A549 (cell line): ENCODE data around the gene TARP.

Source experiments
- ATAC-seq, 2 experiments: fragments of 200-7000 bp in 1 of 2; fragments of >200 bp in 1 of 2; cut with Nextera tagmentation in 1 of 2; cut with Tn5 transposase in 1 of 2; 3 replicates each; pipeline versions ENCODE4 v1.8.0 to v1.9.1; 2018 to 2020; ENCODE audit warnings: mild to moderate bottlenecking in 1 of 2, moderate library complexity in 1 of 2
- CTCF ChIA-PET: fragments of 300-600 bp; sonication (Branson Sonifier 250); formaldehyde crosslinking; extraction: SDS; loops from one replicate; lab custom pipeline; 2021; ENCODE audit warnings: antibody characterized with exemption, inconsistent platforms; lab: Yijun Ruan, JAX
- POLR2A ChIA-PET: fragments of 350-600 bp; formaldehyde crosslinking; extraction: SDS; loops from one replicate; lab custom pipeline; 2021; ENCODE audit warnings: antibody characterized with exemption, inconsistent platforms; lab: Yijun Ruan, JAX
- DNase-seq, 2 experiments: peaks; one replicate each; pipeline versions ENCODE4 v3.0.0 to v3.0.0-alpha.2; 2011 to 2016; ENCODE audit warnings: low read depth in 1 of 2, low spot score in 1 of 2
- FAIRE-seq: peaks from 2 replicates; lab custom pipeline; 2011; peaks lifted over from hg19 to GRCh38; lab: Jason Lieb, UNC
- H3K27ac ChIP-seq, 2 experiments: fragments of >200 bp; sonication (Bioruptor Twin); formaldehyde crosslinking; 3 replicates each; pipeline ENCODE4 v1.5.1; 2016 to 2017
- H3K4me1 ChIP-seq: fragments of >200 bp; sonication (Bioruptor Twin); formaldehyde crosslinking; 3 replicates; pipeline ENCODE4 v1.6.1; 2016
- H3K4me2 ChIP-seq: fragments of >200 bp; sonication (Bioruptor Twin); formaldehyde crosslinking; 3 replicates; pipeline ENCODE4 v1.6.1; 2016
- H3K4me3 ChIP-seq: fragments of >200 bp; sonication (Bioruptor Twin); formaldehyde crosslinking; 3 replicates; pipeline ENCODE4 v1.5.1; 2016
- H3K9me3 ChIP-seq: fragments of >200 bp; sonication (Bioruptor Twin); formaldehyde crosslinking; 3 replicates; pipeline ENCODE4 v1.6.1; 2016
- ATOH8 ChIP-seq: fragments of 250-450 bp; sonication (Bioruptor Pico); IDR thresholded peaks from 2 replicates; pipeline ENCODE4 v1.5.0; 2020; ENCODE audit warnings: low read depth, mild to moderate bottlenecking, moderate library complexity
- CBX2 ChIP-seq: fragments of 200-600 bp; sonication (generic); IDR thresholded peaks from 2 replicates; pipeline ENCODE4 v1.6.1; 2016; ENCODE audit warnings: low read depth, mild to moderate bottlenecking, borderline replicate concordance
- CEBPB ChIP-seq, 2 experiments: fragments of >200 bp in 1 of 2; sonication (Bioruptor Twin) in 1 of 2; formaldehyde crosslinking in 1 of 2; IDR thresholded peaks; 2 replicates each; pipeline ENCODE4 v1.6.1; 2012 to 2016
- CTCF ChIP-seq: fragments of >200 bp; sonication (Bioruptor Twin); formaldehyde crosslinking; IDR thresholded peaks from 3 replicates; pipeline ENCODE4 v1.5.1; 2016
- EHF ChIP-seq: fragments of 250-450 bp; sonication (Bioruptor Pico); IDR thresholded peaks from 2 replicates; pipeline ENCODE4 v1.5.0; 2020; ENCODE audit warnings: mild to moderate bottlenecking
- ELK1 ChIP-seq: fragments of 150-350 bp; IDR thresholded peaks from 2 replicates; pipeline ENCODE4 v1.6.1; 2014; ENCODE audit warnings: low read depth, mild to moderate bottlenecking, low read length
- EP300 ChIP-seq, 2 experiments: fragments of >200 bp; sonication (Bioruptor Twin); formaldehyde crosslinking; IDR thresholded peaks; 2 replicates in 1 of 2; 3 replicates in 1 of 2; pipeline ENCODE4 v1.6.1; 2016 to 2017
- FOSL2 ChIP-seq, 2 experiments: fragments of 450-650 bp in 1 of 2; fragments of >200 bp in 1 of 2; sonication (Bioruptor Twin) in 1 of 2; formaldehyde crosslinking; IDR thresholded peaks; 2 replicates each; pipeline versions ENCODE4 v1.5.0 to v1.6.1; 2016 to 2020; ENCODE audit warnings: mild to moderate bottlenecking in 1 of 2, moderate library complexity in 1 of 2
- HDAC2 ChIP-seq: fragments of 200-600 bp; sonication (generic); IDR thresholded peaks from 2 replicates; pipeline ENCODE4 v1.6.1; 2016
- HEYL ChIP-seq: fragments of 250-450 bp; sonication (Bioruptor Pico); IDR thresholded peaks from 2 replicates; pipeline ENCODE4 v1.8.0; 2021; ENCODE audit warnings: mild to moderate bottlenecking, moderate library complexity
- HOXA7 ChIP-seq: fragments of 250-450 bp; sonication (Bioruptor Pico); IDR thresholded peaks from 2 replicates; pipeline ENCODE4 v1.5.0; 2020; ENCODE audit warnings: mild to moderate bottlenecking, moderate library complexity
- HOXB13 ChIP-seq: fragments of 250-450 bp; sonication (Bioruptor Pico); IDR thresholded peaks from 2 replicates; pipeline ENCODE4 v1.5.0; 2020; ENCODE audit warnings: low read depth, mild to moderate bottlenecking, moderate library complexity
- KDM5A ChIP-seq: fragments of 200-600 bp; sonication (generic); IDR thresholded peaks from 2 replicates; pipeline ENCODE4 v1.6.1; 2016; ENCODE audit warnings: antibody characterized with exemption, mild to moderate bottlenecking
- MAFK ChIP-seq: fragments of 450-650 bp; IDR thresholded peaks from 2 replicates; pipeline ENCODE4 v1.6.1; 2014; ENCODE audit not compliant: partially characterized antibody
- NR3C1 ChIP-seq: fragments of >200 bp; sonication (Bioruptor Twin); formaldehyde crosslinking; IDR thresholded peaks from 3 replicates; pipeline ENCODE4 v1.6.1; 2017
- PHF8 ChIP-seq: fragments of 200-600 bp; sonication (generic); IDR thresholded peaks from 2 replicates; pipeline ENCODE4 v1.6.1; 2016; ENCODE audit warnings: low read depth, mild to moderate bottlenecking, antibody characterized with exemption, moderate library complexity, borderline replicate concordance
- POLR2AphosphoS2 ChIP-seq: conservative IDR thresholded peaks from 2 replicates; pipeline ENCODE4 v1.6.1; 2012; ENCODE audit warnings: low read length, improper control_type of control experiment, inconsistent platforms
- RARB ChIP-seq: fragments of 250-450 bp; sonication (Bioruptor Pico); IDR thresholded peaks from 2 replicates; pipeline ENCODE4 v1.8.0; 2021; ENCODE audit warnings: mild to moderate bottlenecking, moderate library complexity
- RNF2 ChIP-seq: fragments of 200-600 bp; sonication (generic); IDR thresholded peaks from 2 replicates; pipeline ENCODE4 v1.6.1; 2016; ENCODE audit warnings: low read depth, mild to moderate bottlenecking, antibody characterized with exemption, moderate library complexity, borderline replicate concordance
- SREBF2 ChIP-seq: fragments of 450-650 bp; IDR thresholded peaks from 2 replicates; pipeline ENCODE4 v1.6.1; 2014; ENCODE audit warnings: mild to moderate bottlenecking, moderate library complexity
- TP53 ChIP-seq: fragments of 250-450 bp; sonication (Bioruptor Pico); IDR thresholded peaks from 2 replicates; pipeline ENCODE4 v1.5.0; 2021; ENCODE audit warnings: mild to moderate bottlenecking, moderate library complexity
- ZSCAN20 ChIP-seq: fragments of 250-450 bp; sonication (Bioruptor Pico); IDR thresholded peaks from 2 replicates; pipeline ENCODE4 v1.8.0; 2022; ENCODE audit warnings: mild to moderate bottlenecking, moderate library complexity
- WGBS: methylation state at CpG from one replicate; pipeline ENCODE4 v1.1.6; 2017; ENCODE audit errors: missing lambda C conversion rate; 5-methylcytosine and 5-hydroxymethylcytosine counted together
- TF ChIP-seq, protein P1 (sequence below): fragments of >200 bp; sonication (Bioruptor Twin); formaldehyde crosslinking; IDR thresholded peaks from 2 replicates; pipeline ENCODE4 v1.6.1; 2016

Gene TARP

GRCh38 chr7:38273286-38273995 lies at the start of gene TARP:
TARP (minus strand) TSS chr7:38273636.
- TF ChIP-seq TP53 (CRISPR knock-in tag): no peak
- no peak for TF ChIP-seq CTCF
- TF ChIP-seq, protein P1, sequence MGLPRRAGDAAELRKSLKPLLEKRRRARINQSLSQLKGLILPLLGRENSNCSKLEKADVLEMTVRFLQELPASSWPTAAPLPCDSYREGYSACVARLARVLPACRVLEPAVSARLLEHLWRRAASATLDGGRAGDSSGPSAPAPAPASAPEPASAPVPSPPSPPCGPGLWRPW: no peak
- no peak for TF ChIP-seq RNF2
- no peak for TF ChIP-seq NR3C1
- TF ChIP-seq CEBPB (IDR thresholded peaks at IDR 0.05): no peak
- TF ChIP-seq ELK1: no peak
- no peak for TF ChIP-seq HOXA7 (CRISPR knock-in tag)
- TF ChIP-seq HEYL (CRISPR knock-in tag): no peak
- TF ChIP-seq EHF (CRISPR knock-in tag): no peak
- no peak for TF ChIP-seq PHF8
- no peak for TF ChIP-seq KDM5A
- no peak for TF ChIP-seq CBX2
- no peak for TF ChIP-seq EP300 (IDR thresholded peaks at IDR 0.05)
- no peak for FAIRE-seq
- H3K4me3 ChIP-seq: no peak within 1 kb of the TSS
- CTCF ChIA-PET: interaction anchor here (1.4 kb wide), 1 partner anchor 35 kb away, joined by 3 read pairs; no protein-coding TSS in a partner anchor
- H3K4me1 ChIP-seq: no peaks in the 10 kb centered on the region
- no peak within 1 kb of the TSS for H3K27ac ChIP-seq
- no peak within 1 kb of the TSS for H3K4me2 ChIP-seq
- H3K9me3 ChIP-seq: no peaks in the 10 kb centered on the region
- no peak for DNase-seq
- 53% methylated on average over 2 of the region's 2 CpGs for WGBS
- no peak for ATAC-seq
- POLR2A ChIA-PET: no interaction called here

DNA sequence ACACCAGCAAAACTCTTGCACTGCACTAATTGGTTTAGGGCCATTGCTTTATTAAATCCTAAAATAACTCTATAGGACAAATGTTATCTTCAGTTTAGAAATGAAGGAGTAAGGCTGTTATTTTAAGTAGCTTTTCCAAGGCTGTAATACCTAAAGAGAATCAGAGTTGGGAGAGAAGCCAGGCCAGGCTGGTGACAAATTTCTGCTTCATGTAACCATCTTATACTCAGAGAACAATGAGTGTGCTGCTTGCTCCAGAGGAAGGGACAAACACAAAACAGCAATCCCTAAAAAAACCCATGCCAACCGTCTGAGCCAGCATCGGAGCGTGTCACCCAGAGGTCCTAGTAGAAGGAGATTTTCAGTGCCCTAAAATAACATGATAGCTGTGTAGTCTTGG lies 49.7 kb upstream of the TARP start:
- ATAC-seq: no peak
- ChIA-PET CTCF (interaction anchor here (0.6 to 8.8 kb wide), 5 partner anchors 9 to 407 kb away, joined by 3 to 51 read pairs (median 6); partner anchors contain the start of gene SFRP4), POLR2A (interaction anchor here (0.6 kb wide), 1 partner anchor 15 kb away, joined by 3 read pairs; no protein-coding TSS in a partner anchor)
- Histone ChIP-seq H3K4me3 (no peak overlapping the region), H3K4me1 (peaks cover 13% of the 10 kb centered on the region; the same call in 2 of the 3 replicates), H3K4me2 (no peak overlapping the region), H3K27ac (no peak overlapping the region), H3K9me3 (no peaks in the 10 kb centered on the region)
- WGBS: 48% methylated on average over 3 of the region's 3 CpGs
- TF ChIP-seq RARB (CRISPR knock-in tag): no peak
- TF ChIP-seq ZSCAN20 (CRISPR knock-in tag): no peak
- TF ChIP-seq EHF (CRISPR knock-in tag): no peak
- TF ChIP-seq ELK1: no peak
- no peak for DNase-seq
- no peak for FAIRE-seq

DNA sequence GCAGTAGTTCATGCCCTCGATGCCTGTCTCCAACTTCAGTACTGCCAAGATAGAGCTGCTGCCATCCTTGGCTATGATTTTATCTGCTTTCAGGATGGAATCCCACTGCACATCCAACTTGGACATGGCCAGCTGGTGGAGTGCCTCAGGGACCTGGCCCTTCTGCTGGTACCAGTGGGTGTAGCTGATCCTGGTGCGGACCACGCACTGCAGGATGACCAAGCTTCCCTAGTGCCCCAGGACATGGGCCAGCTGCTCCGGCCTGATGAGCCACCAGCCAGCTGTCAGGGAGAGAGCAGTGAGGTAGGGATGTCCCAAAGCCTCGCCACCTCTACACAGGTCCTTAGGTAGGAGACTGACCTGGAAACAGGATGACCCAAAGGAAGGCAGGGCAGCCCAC lies 49.0 kb upstream of the TARP start:
- 80% methylated on average over 3 of the region's 5 CpGs for WGBS
- no peak for ATAC-seq
- DNase-seq: no peak

More for the DNA sequence above, 49.0 kb upstream of the TARP start:
- no peak overlapping the region for H3K4me2 ChIP-seq
- ChIA-PET CTCF (interaction anchor here (0.9 to 8.8 kb wide), 6 partner anchors 8 to 214 kb away, joined by 3 to 51 read pairs (median 5); no protein-coding TSS in a partner anchor), POLR2A (interaction anchor here (0.6 kb wide), 1 partner anchor 16 kb away, joined by 3 read pairs; no protein-coding TSS in a partner anchor)
- FAIRE-seq: no peak
- H3K4me1 ChIP-seq: peaks cover 13% of the 10 kb centered on the region; the same call in 2 of the 3 replicates
- no peak overlapping the region for H3K27ac ChIP-seq
- H3K9me3 ChIP-seq: no peaks in the 10 kb centered on the region
- no peak for TF ChIP-seq ATOH8 (CRISPR knock-in tag)
- no peak for TF ChIP-seq HDAC2
- no peak for TF ChIP-seq MAFK
- TF ChIP-seq SREBF2: no peak
- no peak for TF ChIP-seq HOXB13 (CRISPR knock-in tag)
- no peak for TF ChIP-seq FOSL2 (IDR thresholded peaks at IDR 0.05)
- TF ChIP-seq FOSL2 (CRISPR knock-in tag; IDR thresholded peaks at IDR 0.05): no peak
- TF ChIP-seq POLR2AphosphoS2: no peak
- TF ChIP-seq HEYL (CRISPR knock-in tag): no peak
- TF ChIP-seq, all 56 proteins: peak for 0
- no peak overlapping the region for H3K4me3 ChIP-seq
